ENCODE data around the gene STAG1.
"Not testable (repeated sequence)": the region's sequence is repeated elsewhere in the genome, so short reads cannot be mapped to it uniquely, and the experiment has no call there.

Gene STAG1

DNA sequence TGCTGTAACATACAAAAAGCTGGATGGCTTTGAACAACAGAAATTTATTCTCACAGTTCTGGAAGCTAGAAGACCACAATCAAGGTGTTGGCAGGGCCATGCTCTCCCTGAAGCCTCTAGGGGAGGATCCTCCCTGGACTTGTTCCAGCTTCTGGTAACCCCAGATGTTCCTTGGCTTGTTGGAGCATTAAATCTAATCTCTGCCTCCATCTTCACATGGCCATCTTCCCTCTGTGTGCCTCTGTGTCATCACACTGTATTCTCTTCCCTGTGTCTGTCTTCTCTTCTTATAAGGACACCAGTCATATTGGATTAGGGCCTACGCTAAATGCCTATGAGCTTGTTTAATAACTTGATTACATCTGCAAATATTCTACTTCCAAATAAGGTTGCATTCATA is 109.5 kb downstream of the STAG1 start:
- DNase-seq: peak; percentile 86

DNA sequence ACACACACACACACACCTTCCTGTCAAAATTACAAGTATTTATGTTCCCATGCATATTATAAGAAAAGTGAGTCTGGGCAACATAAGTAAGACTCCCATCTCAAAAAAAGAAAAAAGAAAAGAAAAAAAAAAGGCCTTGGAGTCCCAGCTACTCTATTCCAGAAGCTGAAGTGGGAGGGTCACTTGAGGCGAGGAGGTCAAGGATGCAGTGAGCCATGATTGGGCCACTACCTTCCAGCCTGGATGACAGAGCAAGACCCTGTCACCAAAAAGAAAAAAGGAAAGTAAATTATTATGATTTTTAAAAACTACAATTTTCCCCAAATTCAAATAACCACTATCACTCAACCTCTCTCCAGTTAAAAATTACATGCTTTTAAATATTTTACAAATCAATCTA is 113.1 kb downstream of the STAG1 start:
- DNase-seq: no peak

DNA sequence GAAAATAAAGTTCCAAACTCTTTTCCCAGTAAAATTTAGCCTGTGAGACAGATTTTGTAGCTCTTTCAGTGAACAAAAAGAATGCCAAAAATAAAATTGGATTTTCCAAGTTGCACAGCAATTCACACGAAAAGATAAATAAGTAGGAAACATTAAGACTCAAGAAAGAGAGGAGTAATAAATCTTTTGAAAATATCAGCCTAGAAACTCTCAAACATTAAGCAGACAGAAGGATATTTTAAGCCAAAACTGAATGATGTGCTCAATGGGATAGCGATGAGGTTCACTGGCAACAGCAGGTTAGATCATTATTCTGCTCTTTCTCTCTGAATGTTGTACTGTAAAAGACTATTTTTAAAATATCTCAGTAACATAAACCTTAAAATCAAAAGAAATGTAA is 115.0 kb downstream of the STAG1 start:
- no peak for DNase-seq

DNA sequence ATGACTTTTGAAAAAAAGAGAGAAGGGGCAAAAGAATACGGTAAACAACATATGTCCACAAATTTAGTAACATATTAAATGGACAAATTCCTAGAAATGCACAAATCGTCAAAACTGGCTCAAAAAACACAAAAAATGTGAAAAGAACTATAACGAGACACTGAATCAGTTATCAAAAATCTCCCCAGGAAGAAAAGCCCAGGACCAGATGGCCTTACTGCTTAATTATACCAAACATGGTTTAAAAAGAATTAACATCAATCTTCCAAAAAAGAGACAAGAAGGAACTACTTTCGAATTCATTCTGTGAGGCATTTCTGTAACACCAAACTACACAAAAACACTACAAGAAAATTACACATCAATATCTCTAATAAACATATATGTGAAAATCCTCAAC is 117.4 kb downstream of the STAG1 start:
- DNase-seq: no peak

DNA sequence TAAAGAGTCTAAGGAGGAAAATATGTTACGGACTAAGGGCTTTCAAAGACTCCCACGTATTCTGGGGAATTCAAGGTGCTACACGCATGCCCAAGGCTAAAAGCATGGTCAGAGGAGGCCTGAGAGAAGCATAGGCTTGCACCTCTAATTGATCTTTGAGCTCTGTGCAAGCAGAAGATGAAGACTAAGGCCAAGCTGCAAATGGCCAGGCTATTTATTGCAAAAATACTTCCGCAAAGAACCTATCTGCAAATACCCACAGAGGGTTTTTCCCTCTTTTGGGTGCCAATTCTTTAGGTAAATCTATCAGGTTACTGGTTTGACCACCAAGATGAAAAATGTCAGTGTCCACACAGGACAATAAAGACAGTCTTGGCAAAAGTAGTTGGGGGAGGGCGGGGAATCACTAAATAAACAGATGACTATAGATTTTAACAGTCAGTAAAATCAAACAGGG is 119.5 kb downstream of the STAG1 start:
- no peak for DNase-seq

DNA sequence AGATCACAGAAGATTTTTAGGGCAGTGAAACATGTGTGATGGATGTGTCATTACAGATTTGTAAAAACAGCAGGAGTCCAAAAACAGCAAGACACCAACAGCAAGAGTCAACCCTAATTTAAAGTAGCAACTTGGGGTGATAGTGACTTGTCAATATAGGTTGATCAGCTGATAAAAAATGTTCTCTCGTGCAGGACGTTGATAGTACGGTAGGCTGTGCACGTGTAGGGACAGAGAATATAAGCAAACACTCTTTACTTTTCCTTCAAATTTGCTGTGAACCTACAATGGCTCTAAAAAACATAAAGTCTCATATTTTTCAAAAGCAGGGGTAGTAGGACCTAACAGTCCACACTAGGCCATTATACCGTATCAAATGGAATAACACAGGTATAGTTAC is 120.8 kb downstream of the STAG1 start:
- no peak for DNase-seq

DNA sequence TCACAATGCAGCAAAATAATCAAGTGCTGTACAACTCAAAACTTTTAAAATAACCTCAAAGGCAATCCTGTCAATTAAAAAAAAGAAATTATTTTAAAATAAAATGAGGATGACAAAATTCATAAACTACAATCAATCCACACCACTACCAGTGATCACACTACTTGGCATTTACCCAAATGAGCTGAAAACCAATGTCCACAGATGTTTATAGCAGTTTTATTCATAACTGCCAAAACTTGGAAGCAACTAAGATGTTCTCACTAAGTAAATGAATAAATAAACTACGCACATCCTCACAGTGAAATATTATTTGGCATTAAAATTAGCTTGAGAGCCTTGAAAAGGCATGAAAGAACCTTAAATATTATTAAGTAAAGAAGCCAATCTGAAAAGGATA is 121.3 kb downstream of the STAG1 start:
- DNase-seq: no peak

DNA sequence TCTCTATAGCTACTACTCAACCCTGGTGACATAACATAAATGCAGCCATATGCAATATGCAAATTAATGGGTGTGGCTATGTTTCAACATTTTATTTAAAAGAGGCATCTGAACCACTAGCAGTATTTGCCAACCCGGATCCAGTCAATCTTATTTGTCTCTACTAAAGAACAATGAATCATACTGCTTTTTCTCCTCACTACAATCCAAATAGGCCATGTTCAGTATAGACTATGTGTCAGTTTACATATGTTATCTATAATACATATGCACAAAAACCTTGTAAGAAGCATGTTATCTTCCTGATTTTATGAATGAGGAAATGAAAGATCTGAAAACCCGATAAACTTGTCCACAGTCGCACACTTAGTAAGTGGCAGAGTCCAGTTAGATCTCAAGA is 125.7 kb downstream of the STAG1 start:
- DNase-seq: no peak

DNA sequence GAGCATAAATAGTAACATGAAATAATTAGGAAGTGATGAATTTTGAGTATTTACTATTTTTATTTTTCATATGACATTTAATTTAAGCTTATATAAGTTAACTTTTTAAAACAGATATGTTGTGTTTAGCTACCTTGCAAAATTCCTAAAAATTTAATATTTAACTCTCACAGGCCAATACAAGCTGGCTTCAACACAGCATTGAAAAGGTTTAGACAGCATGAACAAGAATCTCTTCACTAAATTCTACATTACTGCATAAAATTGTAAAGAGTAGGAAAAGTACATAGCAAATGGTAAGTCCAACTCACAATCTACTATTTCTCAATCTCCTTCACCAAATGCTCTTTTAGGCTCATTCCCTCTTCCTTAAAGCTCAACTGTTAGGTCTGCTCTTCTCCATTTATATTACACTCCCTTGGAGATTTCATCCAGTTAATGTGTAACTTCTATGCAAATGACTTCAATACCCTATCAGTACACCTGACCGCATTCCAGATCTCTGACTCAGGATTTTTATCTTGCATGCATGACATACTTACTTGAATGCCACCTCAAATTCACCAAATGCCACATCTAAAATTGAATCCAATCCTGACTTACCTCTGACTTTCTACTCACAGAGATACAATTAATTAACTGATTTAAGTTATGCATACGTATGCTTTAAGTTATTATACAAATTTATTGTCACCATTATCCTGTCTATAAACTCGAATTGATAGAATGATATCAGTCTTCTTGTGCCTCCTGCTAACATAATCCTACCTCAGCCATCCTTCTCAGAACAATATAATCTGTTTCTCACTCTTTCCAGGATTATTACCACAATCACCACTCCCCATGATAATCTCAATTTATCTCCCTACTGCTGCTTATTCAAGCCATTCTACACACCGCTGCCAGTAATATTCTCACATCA is 127.0 kb downstream of the STAG1 start:
- DNase-seq: no peak

DNA sequence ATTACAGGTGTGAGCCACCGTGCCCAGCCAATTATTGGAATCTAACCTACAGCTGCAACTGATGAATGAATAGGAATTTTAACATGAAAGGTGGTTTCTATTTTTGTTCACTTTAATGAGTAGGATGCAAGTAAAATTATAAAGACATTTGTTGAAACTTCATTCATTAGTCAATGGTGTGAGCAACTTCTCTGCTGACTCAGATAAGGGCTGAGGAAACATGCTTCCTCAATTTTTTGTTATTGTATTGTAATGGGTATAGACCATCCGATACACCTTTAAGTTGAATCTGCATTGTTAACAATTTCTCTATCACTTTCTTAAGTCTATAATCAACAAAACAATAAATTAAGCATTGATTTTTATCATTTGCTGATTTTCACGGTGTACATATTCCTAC is 127.8 kb downstream of the STAG1 start:
- DNase-seq: no peak

DNA sequence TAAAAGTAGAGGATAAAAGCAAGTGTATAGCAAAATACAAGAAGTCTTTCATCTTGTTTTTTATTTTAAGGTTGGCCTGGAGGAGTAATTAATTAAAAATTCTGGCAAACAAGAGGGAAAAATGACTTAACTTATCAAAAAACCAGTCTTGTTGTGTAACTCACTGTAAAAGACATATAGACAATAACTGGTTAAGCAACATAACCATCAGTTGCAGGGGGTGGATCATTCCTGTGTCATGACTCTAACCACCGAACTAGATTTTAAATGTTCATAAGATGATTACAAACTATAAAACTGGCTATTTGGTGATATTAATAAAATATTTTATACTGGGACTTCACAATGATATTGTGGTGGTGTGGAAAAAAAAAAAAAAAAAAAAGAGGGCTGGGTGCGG is 130.6 kb downstream of the STAG1 start:
- no peak for DNase-seq

DNA sequence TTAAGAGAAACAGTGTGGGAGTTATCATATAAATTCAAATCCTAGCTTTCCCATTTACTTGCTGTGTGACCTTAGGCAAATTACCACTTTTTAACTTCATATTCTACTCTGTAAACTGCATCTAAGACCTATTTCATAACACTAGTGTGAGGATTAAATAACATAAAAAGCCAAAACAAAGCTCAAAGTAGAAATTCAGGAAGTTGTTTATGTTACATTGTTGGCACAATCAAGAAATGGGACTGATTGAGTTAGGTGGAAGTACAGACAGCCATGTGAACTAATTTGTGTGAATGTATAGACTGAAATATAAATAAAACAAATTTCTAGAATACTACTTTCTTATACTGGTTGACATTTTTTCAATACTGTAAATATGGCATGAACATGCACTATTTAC is 131.7 kb downstream of the STAG1 start:
- DNase-seq: no peak

DNA sequence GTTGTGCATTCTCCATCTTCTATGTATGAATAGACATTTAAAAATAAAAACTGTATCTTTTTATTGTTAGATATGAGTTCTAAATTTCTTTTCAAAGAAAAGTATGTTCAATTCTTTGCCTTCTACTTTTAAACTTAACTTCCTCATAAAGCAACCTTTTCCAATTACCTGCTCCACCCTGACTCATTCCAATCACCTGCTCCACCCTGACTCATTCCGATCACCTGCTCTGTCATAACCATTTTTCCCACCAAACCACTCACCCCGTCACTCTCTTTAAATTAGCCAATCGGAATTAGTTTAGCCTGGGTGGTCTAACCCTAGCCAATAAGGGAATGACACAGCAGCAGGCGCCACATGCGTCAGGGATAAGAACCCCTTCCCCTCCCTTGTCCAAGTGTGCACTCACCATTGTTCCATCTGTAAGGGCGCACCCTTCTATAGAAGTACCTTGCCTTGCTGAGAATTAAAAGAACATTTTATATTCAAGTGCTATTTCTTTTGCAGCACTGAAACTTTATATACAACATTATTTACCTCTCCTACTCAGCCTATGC is 134.1 kb downstream of the STAG1 start:
- DNase-seq: not testable (repeated sequence)

DNA sequence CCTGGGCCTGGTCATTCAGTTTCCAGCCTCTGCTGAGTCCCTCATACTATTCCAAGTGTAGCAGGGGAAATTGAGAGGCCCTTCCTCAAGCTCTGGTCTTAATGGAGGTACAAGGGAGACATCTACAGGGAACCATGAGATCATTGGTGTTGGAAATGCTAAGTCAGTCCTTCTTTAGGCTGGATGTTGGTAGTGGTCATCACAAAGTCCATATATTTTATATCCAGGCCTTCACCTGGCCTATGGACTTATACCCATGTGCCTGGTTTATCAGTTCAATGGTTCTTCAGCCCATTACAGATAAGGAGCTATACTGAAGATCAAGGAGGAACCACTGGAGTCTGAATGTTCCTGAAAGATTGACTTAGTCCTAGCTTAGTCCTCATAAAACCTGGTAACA is 135.0 kb downstream of the STAG1 start:
- DNase-seq: no peak

DNA sequence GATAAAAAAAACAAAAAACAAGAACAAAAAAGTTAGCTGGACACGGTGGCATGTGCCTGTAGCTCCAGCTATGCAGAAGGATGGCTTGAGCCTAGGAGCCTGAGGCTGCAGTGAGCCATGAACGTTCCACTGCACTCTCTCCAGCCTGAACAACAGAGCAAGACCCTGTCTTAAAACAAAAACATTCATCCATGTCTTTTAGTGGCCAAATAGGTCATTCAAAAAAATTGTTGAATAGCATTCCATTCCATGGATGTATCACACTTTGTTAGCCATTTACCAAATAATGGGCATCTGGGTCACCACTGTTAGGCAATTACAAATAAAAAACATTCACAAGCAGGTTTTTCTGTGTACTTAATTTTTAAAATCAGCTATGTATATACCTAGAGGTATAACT is 139.7 kb downstream of the STAG1 start:
- no peak for DNase-seq

DNA sequence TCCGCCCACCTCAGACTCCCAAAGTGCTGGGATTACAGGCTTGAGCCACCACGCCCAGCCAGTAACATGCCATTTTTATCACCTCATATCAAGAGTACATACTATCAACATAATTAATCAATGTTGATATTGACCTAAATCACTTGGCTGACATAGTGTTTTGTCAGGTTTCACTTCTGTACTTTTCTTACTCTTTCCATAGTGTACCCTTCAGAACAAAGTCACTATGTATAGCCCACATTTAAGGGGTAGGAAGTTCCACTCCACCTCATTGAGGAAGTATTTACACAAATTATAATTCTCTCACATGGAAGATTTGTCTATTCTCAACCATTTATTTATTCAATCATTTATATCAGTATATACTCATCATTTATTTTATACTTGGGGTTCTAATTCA is 145.2 kb downstream of the STAG1 start:
- DNase-seq: no peak

DNA sequence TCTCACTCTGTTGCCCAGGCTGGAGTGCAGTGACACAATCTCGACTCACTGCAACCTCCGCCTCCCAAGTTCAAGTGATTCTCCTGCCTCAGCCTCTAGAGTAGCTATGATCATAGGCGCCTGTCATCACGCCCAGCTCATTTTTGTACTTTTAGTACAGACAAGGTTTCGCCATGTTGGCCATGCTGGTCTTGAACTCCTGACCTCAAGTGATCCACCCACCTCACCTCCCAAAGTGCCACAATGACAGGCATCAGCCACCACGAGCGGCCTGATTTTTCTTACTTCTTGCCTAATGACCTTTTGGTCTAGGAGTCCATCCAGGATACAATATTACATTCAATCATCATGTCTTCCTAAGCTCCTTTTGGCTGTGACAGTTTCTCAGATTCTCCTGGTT is 146.0 kb downstream of the STAG1 start:
- DNase-seq: not testable (repeated sequence)

DNA sequence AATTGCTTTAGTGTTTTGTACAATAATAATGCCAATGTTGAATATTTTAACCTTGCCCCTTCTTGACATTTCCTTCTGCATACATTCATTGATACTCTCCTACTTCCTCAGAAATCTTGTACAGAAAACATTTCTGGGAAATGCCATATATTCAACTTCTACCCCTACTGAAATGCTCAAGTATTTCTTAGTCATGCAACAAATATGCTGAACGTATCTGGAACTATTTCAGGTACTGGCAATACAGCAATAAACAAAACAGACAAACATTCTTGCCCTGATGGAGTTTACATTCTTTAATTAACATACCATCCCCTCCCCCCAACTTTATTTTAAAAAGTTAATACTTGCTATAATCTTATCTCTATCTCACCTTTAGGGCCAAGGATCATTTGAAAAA is 147.2 kb downstream of the STAG1 start:
- no peak for DNase-seq

DNA sequence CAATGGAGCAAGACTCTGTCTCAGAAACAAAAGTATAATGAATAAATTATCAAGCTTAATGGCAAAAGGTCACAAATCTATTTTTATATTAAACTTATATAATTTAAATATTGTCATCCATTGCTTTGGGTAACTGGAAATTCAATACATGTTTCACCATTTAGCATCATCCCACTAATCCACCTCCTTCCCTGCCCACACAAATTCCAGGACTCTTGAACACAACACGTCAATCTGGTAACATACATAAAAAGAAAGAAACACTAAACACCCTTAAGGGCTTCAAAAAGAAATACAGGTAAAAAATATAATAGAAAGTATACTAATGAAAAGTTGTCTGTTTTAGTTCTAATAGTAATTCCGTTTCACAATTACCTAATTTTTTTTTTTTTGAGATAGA is 149.4 kb downstream of the STAG1 start:
- DNase-seq: no peak

DNA sequence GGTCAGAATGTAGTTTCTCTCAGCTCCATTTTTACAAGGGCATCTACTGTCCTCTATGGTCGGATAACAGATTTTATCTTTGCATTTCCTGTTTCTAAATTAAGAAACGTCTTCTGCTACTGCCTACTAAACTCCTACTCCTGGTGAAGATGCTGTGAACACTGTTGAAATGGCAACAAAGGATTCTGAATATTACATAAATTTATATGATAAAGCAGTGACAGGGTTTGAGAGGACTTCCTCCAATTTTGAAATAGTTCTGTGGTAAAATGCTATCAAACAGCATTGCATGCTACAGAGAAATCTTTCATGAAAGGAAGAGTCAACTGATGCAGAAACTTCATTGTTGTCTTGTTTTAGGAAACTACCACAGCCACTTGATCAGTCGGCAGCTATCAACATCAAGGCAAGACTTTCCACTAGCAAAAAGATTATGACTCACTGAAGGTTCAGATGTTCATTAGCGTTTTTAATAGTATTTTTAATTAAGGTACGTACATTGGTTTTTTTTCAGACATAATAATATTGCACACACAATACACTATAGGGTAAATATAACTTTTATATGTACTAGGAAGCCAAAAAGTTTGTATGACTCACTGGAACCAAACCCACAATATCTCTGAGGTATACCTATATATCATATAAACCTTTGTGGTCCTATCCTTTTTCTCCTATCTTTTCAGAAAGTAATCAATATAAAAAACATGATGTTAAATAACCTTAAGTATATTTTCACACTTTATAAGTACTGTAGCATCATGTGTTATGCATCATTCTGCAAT is 156.1 kb downstream of the STAG1 start:
- no peak for DNase-seq

DNA sequence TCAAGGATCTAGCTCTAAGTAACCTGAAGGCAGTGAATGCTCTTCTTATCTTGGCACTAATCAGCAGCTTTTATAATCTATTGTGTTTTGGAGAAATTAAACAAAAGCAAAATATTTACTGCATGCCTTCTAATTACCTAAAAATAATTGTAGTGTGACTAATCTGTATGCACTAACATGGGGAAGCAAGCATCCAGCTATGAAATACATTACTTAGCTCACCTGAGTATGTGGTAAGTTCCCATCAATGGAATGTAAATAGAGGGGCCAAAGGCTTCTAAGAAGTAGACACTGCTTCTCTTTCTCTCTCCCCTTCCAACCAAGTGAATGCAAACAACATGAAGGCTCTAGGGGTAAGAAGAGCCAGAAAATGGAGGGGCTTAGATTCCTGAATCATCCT is 165.6 kb downstream of the STAG1 start:
- no peak for DNase-seq

DNA sequence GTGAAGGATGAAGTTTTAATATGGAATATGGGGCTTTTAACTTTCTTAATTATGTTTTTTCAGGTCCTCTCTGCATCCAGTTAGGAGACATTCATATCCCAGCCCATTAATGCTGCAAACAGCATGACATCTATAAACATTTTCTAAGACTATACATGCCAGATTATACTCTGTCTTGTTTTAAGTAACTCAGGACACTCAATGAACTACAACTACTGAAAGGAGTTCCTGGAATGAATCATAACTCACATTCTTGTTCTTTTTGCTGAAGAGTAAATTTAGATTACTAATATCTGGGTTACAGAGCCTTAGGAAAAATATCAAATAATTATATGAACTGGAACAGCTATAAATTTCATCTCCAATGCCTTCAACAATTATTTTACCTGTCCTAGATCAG is 167.4 kb downstream of the STAG1 start:
- DNase-seq: no peak

DNA sequence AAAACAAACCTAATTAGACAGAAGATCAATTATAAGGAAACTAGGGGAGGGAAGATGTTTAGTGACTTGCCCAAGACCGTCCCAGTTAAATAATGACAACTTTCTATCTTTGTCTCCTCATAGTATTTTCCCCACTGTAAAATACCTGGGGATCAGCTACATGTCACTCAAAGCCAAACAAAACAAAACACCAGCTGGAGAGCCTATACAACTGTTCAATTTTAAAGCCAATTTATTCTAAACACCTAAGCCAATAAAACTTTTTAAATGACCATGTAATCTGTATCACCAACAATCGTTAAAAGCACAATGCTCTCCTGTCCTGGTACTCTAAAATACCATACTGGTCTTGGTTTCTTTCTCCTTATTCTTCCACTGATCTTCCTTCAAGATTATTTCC is 168.4 kb downstream of the STAG1 start:
- DNase-seq: peak; percentile 92

DNA sequence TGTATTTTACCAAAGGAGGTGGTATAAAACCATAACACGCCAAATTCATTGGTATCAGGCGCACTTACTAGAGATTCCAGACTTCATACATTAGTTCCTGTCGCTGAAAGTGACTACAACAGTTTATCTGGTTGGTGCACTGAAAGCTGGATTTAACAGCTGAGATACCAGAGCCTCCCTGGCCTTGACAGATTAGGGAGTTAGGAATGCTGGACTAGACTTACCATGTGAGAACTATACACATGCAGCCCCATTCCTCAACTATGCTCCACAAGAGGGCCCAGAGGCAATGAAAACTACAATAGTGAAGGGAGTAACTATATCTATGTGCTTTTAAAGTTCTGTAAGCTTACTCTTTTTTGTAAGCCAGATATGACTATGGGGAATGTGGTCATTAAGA is 174.4 kb downstream of the STAG1 start:
- DNase-seq: peak; percentile 56

Measured in NCI-H82 (cell line).